Suprapubic skin (tissue), 3 donors: Measurements from ENCODE around the gene CHRM2.

ENCODE experiments used
- CTCF ChIP-seq, 2 donors: fragments of 200-600 bp in 1 of 2; fragments of 450-650 bp in 1 of 2; sonication (generic) in 1 of 2; IDR thresholded peaks; one replicate each; pipeline ENCODE4 v1.5.1; 2016 to 2019; ENCODE audit warnings: antibody characterized with exemption in 2 of 2, mild to moderate bottlenecking in 1 of 2, moderate library complexity in 1 of 2
- EP300 ChIP-seq: sonication (generic); formaldehyde crosslinking; IDR thresholded peaks from one replicate; pipeline ENCODE4 v1.6.1; 2017; ENCODE audit warnings: antibody characterized with exemption
- POLR2A ChIP-seq, 2 donors: fragments of 450-650 bp; IDR thresholded peaks; one replicate each; pipeline ENCODE4 v1.6.1; 2017; ENCODE audit warnings: antibody characterized with exemption in 2 of 2, mild to moderate bottlenecking in 2 of 2, moderate library complexity in 2 of 2

- TF ChIP-seq POLR2A (IDR thresholded peaks at IDR 0.05) (no peak), CTCF (IDR thresholded peaks at IDR 0.05) (no peak), EP300 (no peak)
These were observed 89.6 kb downstream of the CHRM2 start for GRCh38 chr7:136958016-136958415.
